ENCODE data around the gene RUNX2. TPM values are rescaled to one million over a fixed set of nuclear protein-coding genes. Genes with fewer than 3 reads are reported as not detected.
A peak's percentile ranks its signal among the peaks of the same experiment; 100 is the strongest.
"Not testable (repeated sequence)": the region's sequence is repeated elsewhere in the genome, so short reads cannot be mapped to it uniquely, and the experiment has no call there.

RUNX2 gene
- total RNA-seq (under 1 TPM; 0.26 to 0.93 (median 0.56) TPM), polyA plus RNA-seq (0.34 TPM)
- long read RNA-seq, donor 1, partial matches to known transcripts: 0 of 1 reads
- long read RNA-seq, donor 1, other reads (novel, unspliced or antisense): 1 of 1 reads
- long read RNA-seq, donor 2: 0 reads
- long read RNA-seq, donor 3: 0 reads
- long read RNA-seq, donor 4: 0 reads

GRCh38 chr6:45327956-45328522 is at the start of gene RUNX2:
TSS of gene RUNX2 (plus strand) at chr6:45328330. CDS start at chr6:45328727, 397 bp downstream.
- 68% methylated on average over 5 of the region's 5 CpGs for WGBS
- intact Hi-C loops (cut with DNase I): no loop called here
- ATAC-seq (peak in 1 of 2 donors; percentile 55), DNase-seq (no peak)
- Histone ChIP-seq H3K27me3 (ENCODE audit: control insufficient read depth, insufficient read depth) (no peaks in the 10 kb centered on the region), H3K9me3 (ENCODE audit: control insufficient read depth, low read length) (no peaks in the 10 kb centered on the region), H3K4me3 (ENCODE audit: low read length) (peak within 1 kb of the TSS; percentile 23), H3K27ac (ENCODE audit: low read length) (no peak within 1 kb of the TSS), H3K4me1 (ENCODE audit: control insufficient read depth, insufficient read depth, low read length) (no peaks in the 10 kb centered on the region)

- H3K27ac ChIP-seq (ENCODE audit: low read length): no peak overlapping the region
- intact Hi-C loops (cut with DNase I): no loop called here
- WGBS: 66% methylated on average over 1 of the region's 1 CpG
- DNase-seq (no peak), ATAC-seq (no peak)
- no peaks in the 10 kb centered on the region for H3K9me3 ChIP-seq (ENCODE audit: control insufficient read depth, low read length)
- H3K27me3 ChIP-seq (ENCODE audit: control insufficient read depth, insufficient read depth): no peaks in the 10 kb centered on the region
- H3K4me3 ChIP-seq (ENCODE audit: low read length): no peak overlapping the region
- no peaks in the 10 kb centered on the region for H3K4me1 ChIP-seq (ENCODE audit: control insufficient read depth, insufficient read depth, low read length)
Observed at GRCh38 chr6:45278367-45278766, 49.8 kb upstream of the RUNX2 start.

GRCh38 chr6:45286707-45287106 is 41.4 kb upstream of the RUNX2 start:
- intact Hi-C loops (cut with DNase I); H3K9me3 ChIP-seq (ENCODE audit: control insufficient read depth, low read length); ATAC-seq; H3K27me3 ChIP-seq (ENCODE audit: control insufficient read depth, insufficient read depth); H3K4me1 ChIP-seq (ENCODE audit: control insufficient read depth, insufficient read depth, low read length); H3K4me3 ChIP-seq (ENCODE audit: low read length); DNase-seq; H3K27ac ChIP-seq (ENCODE audit: low read length): not testable (repeated sequence)
- WGBS: over 99% methylated on average over 3 of the region's 3 CpGs

- Histone ChIP-seq H3K27ac (ENCODE audit: low read length) (no peak overlapping the region), H3K4me3 (ENCODE audit: low read length) (no peak overlapping the region), H3K4me1 (ENCODE audit: control insufficient read depth, insufficient read depth, low read length) (no peaks in the 10 kb centered on the region), H3K9me3 (ENCODE audit: control insufficient read depth, low read length) (no peaks in the 10 kb centered on the region), H3K27me3 (ENCODE audit: control insufficient read depth, insufficient read depth) (no peaks in the 10 kb centered on the region)
- 96% methylated on average over 5 of the region's 5 CpGs for WGBS
- ATAC-seq (no peak), DNase-seq (no peak)
- intact Hi-C loops (cut with DNase I): no loop called here
Observed at GRCh38 chr6:45289751-45290514, 38.2 kb upstream of the RUNX2 start.

GRCh38 chr6:45293306-45293705 is 34.8 kb upstream of the RUNX2 start:
- 90% methylated on average over 3 of the region's 3 CpGs for WGBS
- no peak for DNase-seq

GRCh38 chr6:45294065-45294701 is 33.9 kb upstream of the RUNX2 start:
- DNase-seq; H3K4me1 ChIP-seq (ENCODE audit: control insufficient read depth, insufficient read depth, low read length); H3K4me3 ChIP-seq (ENCODE audit: low read length); H3K27ac ChIP-seq (ENCODE audit: low read length); H3K27me3 ChIP-seq (ENCODE audit: control insufficient read depth, insufficient read depth); H3K9me3 ChIP-seq (ENCODE audit: control insufficient read depth, low read length); ATAC-seq; intact Hi-C loops (cut with DNase I): not testable (repeated sequence)
- WGBS: 35% methylated on average over 1 of the region's 1 CpG

More at GRCh38 chr6:45293306-45293705, 34.8 kb upstream of the RUNX2 start:
- Histone ChIP-seq H3K9me3 (ENCODE audit: control insufficient read depth, low read length) (no peaks in the 10 kb centered on the region), H3K27me3 (ENCODE audit: control insufficient read depth, insufficient read depth) (no peaks in the 10 kb centered on the region), H3K4me1 (ENCODE audit: control insufficient read depth, insufficient read depth, low read length) (no peaks in the 10 kb centered on the region), H3K27ac (ENCODE audit: low read length) (no peak overlapping the region), H3K4me3 (ENCODE audit: low read length) (no peak overlapping the region)
- intact Hi-C loops (cut with DNase I): no loop called here
- no peak for ATAC-seq

- no peaks in the 10 kb centered on the region for H3K9me3 ChIP-seq (ENCODE audit: control insufficient read depth, low read length)
- ATAC-seq (no peak), DNase-seq (no peak)
- intact Hi-C loops (cut with DNase I): no loop called here
- H3K27ac ChIP-seq (ENCODE audit: low read length): no peak overlapping the region
- no peak overlapping the region for H3K4me3 ChIP-seq (ENCODE audit: low read length)
- no peaks in the 10 kb centered on the region for H3K27me3 ChIP-seq (ENCODE audit: control insufficient read depth, insufficient read depth)
- no peaks in the 10 kb centered on the region for H3K4me1 ChIP-seq (ENCODE audit: control insufficient read depth, insufficient read depth, low read length)
Observed at GRCh38 chr6:45297320-45297719, 30.8 kb upstream of the RUNX2 start.

- intact Hi-C loops (cut with DNase I): no loop called here
- WGBS: 96% methylated on average over 3 of the region's 3 CpGs
- ATAC-seq: no peak
Observed at GRCh38 chr6:45299096-45299581, 29.0 kb upstream of the RUNX2 start.

GRCh38 chr6:45300736-45301135 is 27.4 kb upstream of the RUNX2 start:
- Histone ChIP-seq H3K4me3 (ENCODE audit: low read length) (no peak overlapping the region), H3K27me3 (ENCODE audit: control insufficient read depth, insufficient read depth) (no peaks in the 10 kb centered on the region), H3K27ac (ENCODE audit: low read length) (no peak overlapping the region), H3K4me1 (ENCODE audit: control insufficient read depth, insufficient read depth, low read length) (no peaks in the 10 kb centered on the region), H3K9me3 (ENCODE audit: control insufficient read depth, low read length) (no peaks in the 10 kb centered on the region)
- ATAC-seq (no peak), DNase-seq (no peak)
- 95% methylated on average over 1 of the region's 1 CpG for WGBS
- intact Hi-C loops (cut with DNase I): no loop called here

More at GRCh38 chr6:45299096-45299581, 29.0 kb upstream of the RUNX2 start:
- Histone ChIP-seq H3K4me1 (ENCODE audit: control insufficient read depth, insufficient read depth, low read length) (no peaks in the 10 kb centered on the region), H3K4me3 (ENCODE audit: low read length) (no peak overlapping the region), H3K9me3 (ENCODE audit: control insufficient read depth, low read length) (no peaks in the 10 kb centered on the region), H3K27ac (ENCODE audit: low read length) (no peak overlapping the region), H3K27me3 (ENCODE audit: control insufficient read depth, insufficient read depth) (no peaks in the 10 kb centered on the region)
- no peak for DNase-seq

GRCh38 chr6:45301348-45302142 is 26.6 kb upstream of the RUNX2 start:
- 65% methylated on average over 3 of the region's 3 CpGs for WGBS
- no peaks in the 10 kb centered on the region for H3K4me1 ChIP-seq (ENCODE audit: control insufficient read depth, insufficient read depth, low read length)
- no peak for DNase-seq

More at GRCh38 chr6:45301348-45302142, 26.6 kb upstream of the RUNX2 start:
- H3K4me3 ChIP-seq (ENCODE audit: low read length): no peak overlapping the region
- H3K27me3 ChIP-seq (ENCODE audit: control insufficient read depth, insufficient read depth): no peaks in the 10 kb centered on the region
- no peak overlapping the region for H3K27ac ChIP-seq (ENCODE audit: low read length)
- ATAC-seq: no peak
- H3K9me3 ChIP-seq (ENCODE audit: control insufficient read depth, low read length): no peaks in the 10 kb centered on the region
- intact Hi-C loops (cut with DNase I): no loop called here

Measured in right cardiac atrium (tissue), 5 donors.